WTC11 (cell line): Measurements from ENCODE around the gene OPCML. TPM values are rescaled to one million over a fixed set of nuclear protein-coding genes. Genes with fewer than 3 reads are reported as not detected.

ENCODE experiments used
- ATAC-seq: fragments of 200-7000 bp; cut with Tn5 transposase; 2 replicates; pipeline ENCODE4 v1.10.0; 2021; ENCODE audit warnings: mild to moderate bottlenecking, moderate library complexity
- CTCF ChIA-PET: fragments of 300-600 bp; sonication (Branson Sonifier 250); formaldehyde crosslinking; loops from one replicate; lab custom pipeline; 2021; ENCODE audit warnings: antibody characterized with exemption; lab: Charles Lee
- POLR2A ChIA-PET: fragments of 350-600 bp; sonication (Branson Sonifier 250); formaldehyde crosslinking; loops from one replicate; lab custom pipeline; 2021; ENCODE audit warnings: antibody characterized with exemption; lab: Charles Lee
- DNase-seq: peaks from one replicate; pipeline ENCODE4 v3.0.0; 2021; ENCODE audit warnings: low spot score
- H3K27ac Mint-ChIP-seq: 2 replicates; pipeline ENCODE4 v1.8.0; 2021; ENCODE audit warnings: mixed read lengths
- H3K27me3 Mint-ChIP-seq: 2 replicates; pipeline ENCODE4 v1.8.0; 2021; ENCODE audit warnings: low read depth, mild to moderate bottlenecking, moderate library complexity, mixed read lengths
- H3K36me3 Mint-ChIP-seq: 2 replicates; pipeline ENCODE4 v1.8.0; 2021; ENCODE audit warnings: mixed read lengths
- H3K4me1 Mint-ChIP-seq: 2 replicates; pipeline ENCODE4 v1.8.0; 2022; ENCODE audit warnings: mixed read lengths
- H3K4me3 Mint-ChIP-seq: 2 replicates; pipeline ENCODE4 v1.8.0; 2021; ENCODE audit warnings: mild to moderate bottlenecking, moderate library complexity, mixed read lengths
- H3K9me3 Mint-ChIP-seq: 2 replicates; pipeline ENCODE4 v1.8.0; 2021; ENCODE audit warnings: mixed read lengths
- AFF4 ChIP-seq: sonication (generic); formaldehyde crosslinking; IDR thresholded peaks from 2 replicates; pipeline ENCODE4 v1.8.1; 2023; ENCODE audit warnings: mild to moderate bottlenecking, missing genetic modification reagents, borderline replicate concordance
- ATF2 ChIP-seq: sonication (generic); formaldehyde crosslinking; IDR thresholded peaks from 2 replicates; pipeline ENCODE4 v1.8.1; 2022; ENCODE audit warnings: low read depth, missing genetic modification reagents, borderline replicate concordance
- CREB1 ChIP-seq: sonication (generic); formaldehyde crosslinking; IDR thresholded peaks from 2 replicates; pipeline ENCODE4 v1.8.0; 2023; ENCODE audit warnings: mild to moderate bottlenecking, missing genetic modification reagents
- CREM ChIP-seq: sonication (generic); formaldehyde crosslinking; IDR thresholded peaks from 2 replicates; pipeline ENCODE4 v1.8.1; 2022; ENCODE audit warnings: mild to moderate bottlenecking, missing genetic modification reagents, moderate library complexity
- E2F1 ChIP-seq: sonication (generic); formaldehyde crosslinking; IDR thresholded peaks from 2 replicates; pipeline ENCODE4 v1.8.0; 2022; ENCODE audit warnings: mild to moderate bottlenecking, missing genetic modification reagents
- ELF4 ChIP-seq: sonication (generic); formaldehyde crosslinking; IDR thresholded peaks from 2 replicates; pipeline ENCODE4 v1.8.1; 2022; ENCODE audit warnings: low read depth, mild to moderate bottlenecking, moderate library complexity, missing genetic modification reagents
- EMX1 ChIP-seq: fragments of 250-450 bp; sonication (Bioruptor Pico); IDR thresholded peaks from 2 replicates; pipeline ENCODE4 v1.8.0; 2021; ENCODE audit warnings: mild to moderate bottlenecking
- ESRRA ChIP-seq: sonication (generic); formaldehyde crosslinking; IDR thresholded peaks from 2 replicates; pipeline ENCODE4 v1.8.1; 2022; ENCODE audit warnings: mild to moderate bottlenecking, missing genetic modification reagents, borderline replicate concordance
- ETV6 ChIP-seq: sonication (generic); formaldehyde crosslinking; IDR thresholded peaks from 2 replicates; pipeline ENCODE4 v1.8.1; 2022; ENCODE audit warnings: mild to moderate bottlenecking, missing genetic modification reagents
- FOXP4 ChIP-seq: sonication (generic); formaldehyde crosslinking; IDR thresholded peaks from 2 replicates; pipeline ENCODE4 v1.8.0; 2022; ENCODE audit warnings: mild to moderate bottlenecking, missing genetic modification reagents
- IRF1 ChIP-seq: sonication (generic); formaldehyde crosslinking; IDR thresholded peaks from 2 replicates; pipeline ENCODE4 v1.8.0; 2023; ENCODE audit warnings: missing genetic modification reagents
- JUN ChIP-seq: sonication (generic); formaldehyde crosslinking; IDR thresholded peaks from 2 replicates; pipeline ENCODE4 v1.8.0; 2023; ENCODE audit warnings: mild to moderate bottlenecking, missing genetic modification reagents
- MLX ChIP-seq: sonication (generic); formaldehyde crosslinking; IDR thresholded peaks from 2 replicates; pipeline ENCODE4 v1.8.1; 2023; ENCODE audit warnings: mild to moderate bottlenecking, missing genetic modification reagents, moderate library complexity
- MYBL2 ChIP-seq: sonication (generic); formaldehyde crosslinking; IDR thresholded peaks from 2 replicates; pipeline ENCODE4 v1.8.1; 2023; ENCODE audit warnings: mild to moderate bottlenecking, moderate library complexity, missing genetic modification reagents
- NFATC4 ChIP-seq: fragments of 250-450 bp; sonication (Bioruptor Pico); IDR thresholded peaks from 2 replicates; pipeline ENCODE4 v1.9.0; 2021; ENCODE audit warnings: mild to moderate bottlenecking
- NFE2L1 ChIP-seq: sonication (generic); formaldehyde crosslinking; IDR thresholded peaks from 2 replicates; pipeline ENCODE4 v1.8.1; 2023; ENCODE audit warnings: missing genetic modification reagents
- PRRX2 ChIP-seq: fragments of 250-450 bp; sonication (Bioruptor Pico); IDR thresholded peaks from 2 replicates; pipeline ENCODE4 v1.8.0; 2021; ENCODE audit warnings: mild to moderate bottlenecking
- RORB ChIP-seq: fragments of 250-450 bp; sonication (Bioruptor Pico); IDR thresholded peaks from 2 replicates; pipeline ENCODE4 v1.9.0; 2021; ENCODE audit warnings: mild to moderate bottlenecking
- TEAD1 ChIP-seq: sonication (generic); formaldehyde crosslinking; IDR thresholded peaks from 2 replicates; pipeline ENCODE4 v1.8.0; 2022; ENCODE audit warnings: mild to moderate bottlenecking, missing genetic modification reagents
- ZBTB21 ChIP-seq: sonication (generic); formaldehyde crosslinking; IDR thresholded peaks from 2 replicates; pipeline ENCODE4 v1.8.1; 2023; ENCODE audit warnings: mild to moderate bottlenecking, missing genetic modification reagents, borderline replicate concordance
- ZNF317 ChIP-seq: sonication (generic); formaldehyde crosslinking; IDR thresholded peaks from 2 replicates; pipeline ENCODE4 v1.8.1; 2023; ENCODE audit warnings: low read depth, mild to moderate bottlenecking, moderate library complexity, missing genetic modification reagents, borderline replicate concordance
- ZNF416 ChIP-seq: fragments of 250-450 bp; sonication (Bioruptor Pico); IDR thresholded peaks from 2 replicates; pipeline ENCODE4 v1.9.0; 2021; ENCODE audit warnings: mild to moderate bottlenecking, inconsistent platforms
- ZNF671 ChIP-seq: fragments of 250-450 bp; sonication (Bioruptor Pico); IDR thresholded peaks from 2 replicates; pipeline ENCODE4 v1.8.0; 2021; ENCODE audit warnings: mild to moderate bottlenecking
- total RNA-seq: library from RNA; stranded (reverse); gene quantifications from 3 replicates; pipeline ENCODE4 v1.2.3, GENCODE V29; 2021

OPCML gene
- total RNA-seq, 1 experiment from 2014 or later: 1.5 TPM

- peaks cover 33% of the 10 kb centered on the region for H3K4me1 Mint-ChIP-seq
- H3K27ac Mint-ChIP-seq: no peak overlapping the region
- TF ChIP-seq FOXP4 (no peak), PRRX2 (CRISPR knock-in tag) (no peak), ATF2 (no peak), ZNF416 (CRISPR knock-in tag) (no peak), ZNF317 (CRISPR knock-in tag) (no peak), MLX (no peak), CREM (CRISPR knock-in tag) (no peak), ZNF671 (no peak), NFATC4 (CRISPR knock-in tag) (no peak), ELF4 (no peak), ETV6 (no peak), MYBL2 (CRISPR knock-in tag) (no peak), E2F1 (CRISPR knock-in tag) (no peak)
- TF ChIP-seq, all 79 proteins: peak for 0
- Mint-ChIP-seq H3K9me3 (no peaks in the 10 kb centered on the region), H3K4me3 (no peak overlapping the region), H3K36me3 (no peaks in the 10 kb centered on the region), H3K27me3 (no peaks in the 10 kb centered on the region; the same call in 1 of the 2 replicates)
- ChIA-PET POLR2A (no interaction called here), CTCF (no interaction called here)
- no peak for DNase-seq
- ATAC-seq: no peak
These were observed 364.3 kb downstream of the OPCML start for GRCh38 chr11:133168016-133168415.

GRCh38 chr11:133166662-133167061 is 365.6 kb downstream of the OPCML start:
- H3K4me3 Mint-ChIP-seq: no peak overlapping the region
- H3K4me1 Mint-ChIP-seq: peaks cover 33% of the 10 kb centered on the region
- no peak for ATAC-seq
- H3K9me3 Mint-ChIP-seq: no peaks in the 10 kb centered on the region
- H3K27ac Mint-ChIP-seq: no peak overlapping the region
- DNase-seq: no peak
- no peaks in the 10 kb centered on the region for H3K36me3 Mint-ChIP-seq
- POLR2A ChIA-PET: no interaction called here
- no peak for TF ChIP-seq ESRRA (CRISPR knock-in tag)
- TF ChIP-seq ZNF416 (CRISPR knock-in tag): no peak
- TF ChIP-seq JUN (CRISPR knock-in tag): no peak
- no peak for TF ChIP-seq TEAD1
- TF ChIP-seq EMX1 (CRISPR knock-in tag): no peak
- no peak for TF ChIP-seq NFE2L1 (CRISPR knock-in tag)
- no peak for TF ChIP-seq AFF4 (CRISPR knock-in tag)
- TF ChIP-seq CREB1: no peak
- TF ChIP-seq RORB (CRISPR knock-in tag): no peak
- no peak for TF ChIP-seq IRF1 (CRISPR knock-in tag)
- no peak for TF ChIP-seq CREM (CRISPR knock-in tag)
- no peak for TF ChIP-seq ZBTB21
- no peak for TF ChIP-seq NFATC4 (CRISPR knock-in tag)
- CTCF ChIA-PET: interaction anchor here (1.0 to 3.5 kb wide), 3 partner anchors 10 to 88 kb away, joined by 6 to 16 read pairs (median 7); no protein-coding TSS in a partner anchor
- H3K27me3 Mint-ChIP-seq: no peaks in the 10 kb centered on the region; the same call in 1 of the 2 replicates
